ENCODE data around the gene SLC35E4.
"Not testable (repeated sequence)": the region's sequence is repeated elsewhere in the genome, so short reads cannot be mapped to it uniquely, and the experiment has no call there.

SLC35E4 gene, protein sequence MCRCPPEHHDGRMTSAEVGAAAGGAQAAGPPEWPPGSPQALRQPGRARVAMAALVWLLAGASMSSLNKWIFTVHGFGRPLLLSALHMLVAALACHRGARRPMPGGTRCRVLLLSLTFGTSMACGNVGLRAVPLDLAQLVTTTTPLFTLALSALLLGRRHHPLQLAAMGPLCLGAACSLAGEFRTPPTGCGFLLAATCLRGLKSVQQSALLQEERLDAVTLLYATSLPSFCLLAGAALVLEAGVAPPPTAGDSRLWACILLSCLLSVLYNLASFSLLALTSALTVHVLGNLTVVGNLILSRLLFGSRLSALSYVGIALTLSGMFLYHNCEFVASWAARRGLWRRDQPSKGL

DNA sequence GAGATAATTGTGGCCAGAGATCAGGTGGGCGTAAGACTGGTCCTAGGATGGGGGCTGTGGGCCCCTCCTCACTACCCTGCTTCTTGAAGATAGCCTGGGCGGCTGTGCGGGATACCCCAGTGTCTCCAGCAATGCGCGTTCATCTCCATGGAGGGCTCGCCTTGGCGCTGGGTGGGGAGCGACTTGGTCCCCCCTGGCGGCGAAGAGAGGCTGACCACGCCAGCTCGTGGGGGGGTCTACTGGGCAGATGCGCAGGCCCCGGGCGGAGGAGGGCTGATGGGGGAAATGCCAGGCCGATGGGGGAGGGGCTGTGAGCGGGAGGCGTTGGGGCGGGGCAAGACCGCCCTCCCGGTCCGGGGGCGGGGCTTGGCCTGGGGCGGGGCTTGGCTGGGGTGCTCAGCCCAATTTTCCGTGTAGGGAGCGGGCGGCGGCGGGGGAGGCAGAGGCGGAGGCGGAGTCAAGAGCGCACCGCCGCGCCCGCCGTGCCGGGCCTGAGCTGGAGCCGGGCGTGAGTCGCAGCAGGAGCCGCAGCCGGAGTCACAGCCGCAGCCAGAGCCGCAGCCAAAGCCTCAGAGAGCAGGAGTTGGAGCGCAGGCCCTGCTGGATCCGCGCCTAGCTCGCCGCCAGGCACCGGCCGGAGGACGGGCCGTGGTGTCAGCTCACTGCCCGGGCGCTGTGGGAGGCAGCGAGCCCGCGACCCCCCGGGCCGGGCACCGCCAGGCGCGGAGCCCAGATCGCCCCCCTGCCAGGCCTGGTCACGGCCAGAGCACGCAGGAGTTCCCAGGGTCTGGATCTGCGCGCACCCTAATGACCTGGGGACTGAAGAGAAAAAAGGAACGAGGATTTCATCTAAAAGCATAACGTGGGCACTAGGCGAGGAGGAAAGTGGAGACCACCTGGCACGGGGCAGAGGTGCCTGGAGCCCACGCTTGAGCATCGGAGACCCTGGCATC is at the start of gene SLC35E4:
SLC35E4 (plus strand) TSS at position 509 of the 953 bp plus-strand sequence. CDS start 670 bp downstream, outside the sequence.
- DNase-seq, result peak; percentile 99

DNA sequence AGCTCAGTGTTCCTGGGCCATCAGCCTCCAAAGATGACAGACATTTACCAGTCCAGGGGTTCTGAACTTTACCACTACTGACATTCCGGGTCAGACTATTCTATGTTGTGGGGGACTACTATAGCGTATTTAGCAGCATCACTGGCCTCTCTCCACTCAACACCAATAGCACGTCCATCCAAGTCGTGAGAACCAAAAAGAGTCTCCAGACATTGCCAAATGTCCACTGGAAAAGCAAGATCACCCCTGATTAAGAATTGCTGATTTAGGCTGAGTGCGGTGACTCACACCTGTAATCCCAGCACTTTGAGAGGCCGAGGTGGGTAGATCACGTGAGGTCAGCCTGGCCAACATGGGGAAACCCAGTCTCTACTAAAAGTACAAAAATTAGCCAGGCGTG is 49.2 kb upstream of the SLC35E4 start:
- DNase-seq, result no peak

DNA sequence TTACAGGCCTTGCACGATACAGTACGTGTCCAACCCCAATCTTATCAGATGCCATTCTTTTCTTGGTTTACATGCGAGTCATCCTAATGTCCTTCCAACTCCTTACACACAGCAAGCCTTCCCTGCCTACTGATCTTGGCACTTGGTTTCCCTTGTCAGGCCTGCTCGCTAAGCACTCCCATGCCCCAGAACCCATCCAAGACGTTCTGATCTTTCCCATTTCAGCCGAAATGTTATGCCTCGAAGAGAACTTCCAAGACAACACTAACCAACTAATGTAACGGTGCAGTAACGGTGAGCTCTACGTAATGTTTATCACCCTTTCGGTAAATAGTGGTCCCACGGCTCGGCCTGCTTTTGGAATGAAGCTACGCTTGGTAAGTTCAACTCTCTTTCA is 44.4 kb upstream of the SLC35E4 start:
- no peak for DNase-seq

DNA sequence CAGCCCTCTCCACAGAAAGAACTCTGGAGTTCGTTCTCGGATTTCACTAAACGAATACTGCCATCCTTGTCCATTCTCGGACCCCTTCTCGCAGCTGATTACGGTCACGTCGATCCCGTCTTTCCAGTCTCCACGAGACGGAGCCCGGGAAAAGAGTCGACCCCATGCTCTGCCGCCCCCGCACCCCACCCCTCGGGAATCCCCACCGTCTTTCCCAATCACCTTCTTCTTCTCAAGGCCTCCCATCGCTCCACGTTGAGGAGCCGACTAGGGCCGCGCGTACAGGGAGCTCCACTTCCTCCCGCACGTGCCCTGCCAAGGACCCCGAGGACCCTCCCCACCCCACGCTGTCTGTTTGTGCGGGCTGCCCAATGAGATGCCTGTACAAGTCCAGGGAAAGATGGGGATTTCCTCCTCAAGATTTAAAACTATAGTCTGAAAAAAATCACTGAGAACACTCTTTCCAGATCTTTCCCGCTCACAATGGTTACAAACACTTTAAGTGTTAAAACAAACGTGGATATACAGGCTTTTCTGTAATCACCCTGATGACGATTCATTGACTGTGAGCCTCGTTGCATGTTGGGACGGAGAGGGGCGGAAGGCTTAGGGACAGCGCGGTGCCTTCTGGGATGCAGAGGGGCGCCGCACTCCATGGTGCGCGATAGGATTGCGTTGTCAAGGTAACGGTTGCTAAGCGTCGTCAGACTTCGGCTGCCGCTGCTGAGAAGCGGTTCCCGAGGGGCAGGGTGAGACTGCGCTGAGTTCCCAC is 43.8 kb upstream of the SLC35E4 start, which contains the start of gene PES1:
PES1 (minus strand) TSS at position 323 of the 772 bp plus-strand sequence; CDS start at position 246, 77 bp downstream.
- DNase-seq, result peak; percentile 92

DNA sequence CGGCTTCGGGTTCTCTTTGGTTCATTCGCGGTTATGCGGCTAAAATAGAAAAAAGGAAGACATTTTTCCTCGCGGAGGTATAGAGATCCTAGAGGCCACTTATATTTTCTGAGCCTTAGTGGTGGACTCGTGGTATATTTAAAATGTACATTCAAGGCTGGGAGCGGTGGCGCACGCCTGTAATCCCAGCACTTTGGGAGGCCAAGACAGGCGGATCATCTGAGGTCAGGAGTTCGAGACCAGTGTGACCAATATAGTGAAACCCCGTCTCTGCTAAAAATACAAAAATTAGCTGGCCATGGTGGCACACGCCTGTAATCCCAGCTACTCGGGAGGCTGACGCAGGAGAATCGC is 43.2 kb upstream of the SLC35E4 start:
- not testable (repeated sequence) for DNase-seq

DNA sequence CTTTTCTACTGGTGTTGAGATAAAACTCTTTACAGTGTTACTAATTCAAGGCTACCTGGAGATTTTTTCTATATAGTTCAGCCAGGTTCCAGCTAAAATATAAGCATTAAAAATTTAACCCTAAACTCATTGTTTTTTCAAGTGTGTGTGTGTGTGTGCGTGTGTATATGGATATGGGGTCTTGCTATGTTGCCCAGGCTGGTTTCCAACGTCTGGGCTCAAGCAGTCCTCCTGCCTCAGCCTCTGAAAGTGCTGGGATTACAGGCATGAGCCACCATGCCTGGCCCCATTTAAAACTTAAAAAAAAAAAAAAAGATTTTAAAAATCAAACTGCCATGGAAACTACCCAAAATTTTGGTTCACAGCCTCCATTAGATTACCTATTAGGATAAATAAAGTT is 39.4 kb upstream of the SLC35E4 start:
- DNase-seq, result no peak

DNA sequence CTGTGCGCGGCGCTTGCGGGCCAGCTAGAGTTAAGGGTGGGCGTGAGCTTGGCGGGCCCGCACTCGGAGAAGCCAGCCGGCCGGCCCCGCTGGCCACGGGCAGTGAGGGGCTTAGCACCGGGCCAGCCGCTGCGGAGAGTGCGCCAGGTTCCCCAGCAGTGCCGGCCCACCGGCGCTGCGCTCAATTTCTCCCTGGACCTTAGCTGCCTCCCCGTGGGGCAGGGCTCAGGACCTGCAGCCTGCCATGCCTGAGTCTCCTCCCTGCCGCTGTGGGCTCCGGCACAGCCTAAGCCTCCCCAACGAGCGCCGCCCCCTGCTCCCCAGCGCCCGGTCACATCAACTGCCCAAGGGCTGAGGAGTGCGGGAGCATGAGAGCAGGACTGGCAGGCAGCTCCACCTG is 38.7 kb upstream of the SLC35E4 start:
- DNase-seq, result no peak

DNA sequence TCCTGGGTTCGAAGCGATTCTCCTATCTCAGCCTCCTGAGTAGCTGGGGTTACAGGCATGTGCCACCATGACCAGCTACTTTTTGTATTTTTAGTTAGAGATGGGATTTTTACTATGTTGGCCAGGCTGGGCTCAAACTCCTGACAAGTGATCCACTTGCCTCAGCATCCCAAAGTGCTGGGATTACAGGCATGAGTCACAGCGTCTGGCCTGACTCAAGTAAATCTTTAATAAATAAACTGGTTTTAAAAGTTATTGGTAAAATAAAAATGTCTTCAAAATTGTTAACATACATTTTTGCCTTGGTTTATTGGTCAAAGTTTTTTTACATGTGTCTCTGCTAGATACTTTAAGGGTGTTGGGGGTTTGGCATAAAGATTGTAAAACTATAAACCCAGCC is 36.6 kb upstream of the SLC35E4 start:
- DNase-seq, result no peak

DNA sequence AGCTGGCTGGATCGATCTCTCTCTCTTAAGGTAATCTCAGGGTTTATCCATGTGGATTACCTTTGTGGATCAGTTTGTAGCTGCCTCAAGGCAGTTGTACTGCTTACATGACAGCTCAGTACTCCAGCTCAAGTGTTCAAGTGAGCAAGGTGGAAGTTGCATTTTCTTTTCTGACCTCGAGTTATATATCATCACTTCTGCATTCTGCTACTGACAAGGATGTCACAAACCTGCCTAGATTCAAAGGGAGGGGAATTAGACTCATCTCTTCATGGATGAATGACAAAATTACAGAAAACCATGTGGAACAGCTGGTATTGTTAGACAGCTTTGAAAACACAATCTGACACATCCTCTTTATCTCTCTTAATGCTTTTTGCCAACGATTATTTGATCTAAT is 34.7 kb upstream of the SLC35E4 start:
- DNase-seq, result no peak

DNA sequence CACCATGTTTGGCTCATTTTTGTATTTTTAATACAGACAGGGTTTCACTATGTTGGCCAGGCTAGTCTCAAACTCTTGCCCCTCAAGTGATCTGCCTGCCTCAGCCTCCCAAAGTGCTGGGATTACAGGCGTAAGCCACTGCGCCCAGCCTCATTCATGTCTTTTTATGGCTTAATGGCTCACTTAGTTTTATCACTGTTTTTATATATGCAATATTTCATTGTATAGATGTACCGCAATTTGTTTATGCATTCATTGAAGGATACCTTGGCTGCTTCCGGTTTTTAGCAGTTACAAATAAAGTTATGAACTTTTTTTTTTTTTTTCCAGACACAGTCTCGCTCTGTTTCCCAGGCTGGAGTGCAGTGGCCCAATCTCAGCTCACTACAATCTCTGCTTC is 34.1 kb upstream of the SLC35E4 start:
- DNase-seq, result no peak

DNA sequence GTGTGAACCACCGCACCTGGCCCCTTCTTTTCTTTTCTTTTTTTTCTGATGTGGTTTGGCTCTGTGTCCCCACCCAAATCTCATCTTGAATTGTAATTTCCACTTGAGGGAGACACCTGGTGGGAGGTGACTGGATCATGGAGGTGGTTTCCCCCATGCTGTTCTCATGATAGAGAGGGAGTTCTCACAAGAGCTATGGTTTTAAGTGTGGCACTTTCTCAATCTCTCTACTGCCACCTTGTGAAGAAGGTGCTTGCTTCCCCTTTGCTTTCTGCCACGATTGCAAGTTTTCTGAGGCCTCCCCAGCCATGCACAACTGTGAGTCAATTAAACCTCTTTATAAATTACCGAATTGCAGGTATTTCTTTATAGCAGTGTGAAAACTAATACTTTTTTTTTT is 33.5 kb upstream of the SLC35E4 start:
- DNase-seq, result no peak

DNA sequence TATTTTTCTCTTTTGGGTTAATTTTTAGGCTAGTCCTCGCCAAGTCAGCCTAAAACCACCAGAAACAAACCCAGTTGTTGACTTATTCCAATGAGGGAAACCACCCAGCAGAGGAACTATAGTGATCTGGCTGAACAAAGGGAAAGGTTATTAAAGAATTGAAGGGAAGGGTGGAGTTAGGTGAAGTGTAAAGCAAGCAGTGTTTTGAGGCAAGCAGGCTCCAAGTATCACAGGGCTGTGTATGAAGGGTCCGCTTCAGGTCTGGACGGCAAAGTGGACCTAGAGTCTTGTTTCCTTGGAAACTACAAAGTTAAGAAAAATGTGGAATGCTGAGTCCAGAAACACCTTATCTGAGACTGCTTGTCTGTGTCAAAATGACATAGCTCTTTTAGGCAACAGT is 31.8 kb upstream of the SLC35E4 start:
- DNase-seq, result no peak

DNA sequence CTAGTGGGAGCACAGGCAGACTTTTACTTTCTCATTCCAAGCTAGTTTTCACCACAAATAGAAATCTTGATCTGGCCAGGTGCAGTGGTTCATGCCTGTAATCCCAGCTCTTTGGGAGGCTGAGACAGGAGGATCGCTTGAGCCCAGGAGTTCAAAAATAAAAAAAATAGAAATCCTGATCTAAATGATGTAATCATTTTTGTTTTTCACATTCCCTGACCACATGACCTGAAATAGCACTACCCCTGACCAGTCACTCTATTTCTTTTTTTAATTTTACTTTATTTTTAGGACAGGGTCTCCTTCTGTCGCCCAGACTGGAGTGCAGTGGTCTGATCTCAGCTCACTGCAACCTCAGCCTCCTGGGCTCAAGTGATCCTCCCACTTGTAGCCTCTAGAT is 30.9 kb upstream of the SLC35E4 start:
- DNase-seq, result no peak

DNA sequence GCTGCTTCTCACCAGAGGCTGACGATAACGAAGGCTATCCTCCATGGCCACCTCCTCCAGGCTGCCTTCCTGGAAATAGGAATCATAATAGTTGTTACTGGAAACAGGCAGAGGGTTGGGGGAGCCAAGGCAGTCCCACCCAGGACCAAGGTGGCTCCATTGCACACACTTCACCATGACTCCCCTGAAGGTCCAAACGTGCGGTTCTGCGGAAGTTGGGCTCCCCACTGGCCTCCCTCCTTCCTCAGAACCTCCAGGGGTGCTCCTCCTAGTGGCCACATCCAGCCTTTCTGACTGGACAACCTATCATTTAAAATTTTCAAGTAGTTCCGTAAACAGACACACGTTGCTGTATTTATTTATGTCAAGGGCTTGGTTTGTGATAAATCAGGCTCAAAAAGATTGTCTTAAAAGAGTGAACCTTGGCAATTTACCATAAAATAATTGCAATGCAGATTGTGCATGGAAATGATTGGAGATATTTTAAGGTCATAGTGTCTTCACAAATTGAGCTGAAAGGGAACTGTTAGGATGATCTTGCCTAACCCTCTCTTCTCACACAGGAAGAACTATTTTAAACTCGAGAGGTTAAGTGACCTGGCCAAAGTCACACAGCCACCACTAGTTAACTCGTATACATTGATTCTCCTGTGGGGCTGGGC is 30.0 kb upstream of the SLC35E4 start:
- DNase-seq, result peak; percentile 64

DNA sequence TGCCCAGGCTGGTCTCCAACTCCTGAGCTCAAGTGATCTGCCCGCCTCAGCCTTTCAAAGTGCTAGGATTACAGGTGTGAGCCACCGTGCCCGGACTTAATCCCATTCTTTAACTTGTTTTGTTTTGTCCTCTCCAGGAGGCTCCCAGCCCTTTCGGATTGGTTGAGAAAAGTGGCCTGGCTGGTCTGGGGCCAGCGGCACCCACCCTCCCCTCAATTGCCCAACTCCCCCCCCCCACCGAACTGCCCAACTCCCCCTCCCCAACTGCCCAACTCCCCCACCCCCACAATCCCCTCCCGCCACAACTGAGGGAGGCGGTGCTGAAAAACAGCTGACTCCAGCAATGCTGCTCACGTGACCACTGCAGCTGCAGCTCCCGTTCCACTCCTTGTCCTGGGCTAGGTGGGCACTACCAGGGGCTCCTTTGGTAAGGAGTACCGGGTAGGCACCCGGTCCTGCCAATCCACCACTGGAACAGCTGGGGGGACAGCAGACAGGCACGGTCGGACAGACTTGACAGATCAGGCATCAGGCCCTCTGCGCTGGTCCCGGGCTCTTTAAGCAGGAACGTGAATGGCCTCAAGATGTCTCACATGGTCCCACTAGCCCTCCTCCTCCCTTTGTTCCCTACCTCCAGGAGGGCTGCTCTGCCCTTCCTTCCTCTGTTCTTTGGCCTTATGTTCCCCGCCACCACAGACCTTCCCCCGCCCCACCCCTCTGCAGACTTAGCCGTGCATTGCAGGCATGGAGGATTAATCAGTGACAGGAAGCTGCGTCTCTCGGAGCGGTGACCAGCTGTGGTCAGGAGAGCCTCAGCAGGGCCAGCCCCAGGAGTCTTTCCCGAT is 28.9 kb upstream of the SLC35E4 start, which contains the start of gene TCN2:
TCN2 (plus strand) TSS at position 720 of the 845 bp plus-strand sequence. CDS start 158 bp downstream, outside the sequence.
- DNase-seq, result peak; percentile 70

DNA sequence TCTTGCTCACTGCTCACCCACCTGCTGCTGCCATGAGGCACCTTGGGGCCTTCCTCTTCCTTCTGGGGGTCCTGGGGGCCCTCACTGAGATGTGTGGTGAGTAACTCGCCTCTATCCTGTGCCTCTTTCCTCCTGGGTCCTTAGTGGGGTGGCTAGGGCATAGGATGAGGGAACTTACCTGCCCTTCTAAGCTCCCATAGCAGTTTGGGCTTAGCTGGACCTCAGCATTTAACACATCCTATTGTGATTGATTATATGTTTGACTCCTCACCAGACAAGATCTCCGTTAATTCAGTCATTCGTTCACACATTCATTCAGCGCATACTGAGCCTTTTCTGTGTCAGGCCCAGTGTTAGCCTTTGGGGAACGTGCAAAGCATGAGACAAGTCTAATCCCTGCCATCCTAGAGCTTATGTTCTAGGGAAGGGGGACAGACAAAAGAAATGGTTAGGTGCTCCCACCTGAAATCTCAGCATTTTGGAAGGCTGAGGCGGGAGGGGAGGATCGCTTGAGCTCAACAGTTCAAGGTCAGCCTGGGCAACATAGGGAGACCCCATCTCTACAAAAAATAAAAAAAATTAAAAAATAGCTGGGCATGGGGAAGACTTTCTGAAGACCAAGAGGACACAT is 28.2 kb upstream of the SLC35E4 start:
- DNase-seq, result no peak

DNA sequence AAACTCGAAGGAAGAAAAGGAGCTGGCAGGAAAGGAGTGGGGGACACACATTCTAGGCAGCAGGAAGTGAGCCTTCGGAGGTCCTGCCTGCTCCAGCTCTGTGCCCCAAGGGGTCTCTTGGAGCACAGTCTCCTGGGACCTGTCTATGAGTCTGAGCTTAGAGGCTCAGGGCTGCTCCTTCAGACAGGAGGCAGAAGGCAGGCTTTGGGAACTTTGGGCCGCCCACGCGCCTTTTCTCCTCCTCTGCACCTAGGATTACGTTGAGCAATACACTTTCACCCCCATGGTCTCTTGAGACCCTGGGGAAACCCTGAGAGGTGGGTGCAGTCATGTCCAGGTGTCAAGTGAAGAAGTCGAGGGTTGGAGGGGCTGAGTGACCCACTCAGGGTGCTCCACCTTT is 27.6 kb upstream of the SLC35E4 start:
- no peak for DNase-seq

DNA sequence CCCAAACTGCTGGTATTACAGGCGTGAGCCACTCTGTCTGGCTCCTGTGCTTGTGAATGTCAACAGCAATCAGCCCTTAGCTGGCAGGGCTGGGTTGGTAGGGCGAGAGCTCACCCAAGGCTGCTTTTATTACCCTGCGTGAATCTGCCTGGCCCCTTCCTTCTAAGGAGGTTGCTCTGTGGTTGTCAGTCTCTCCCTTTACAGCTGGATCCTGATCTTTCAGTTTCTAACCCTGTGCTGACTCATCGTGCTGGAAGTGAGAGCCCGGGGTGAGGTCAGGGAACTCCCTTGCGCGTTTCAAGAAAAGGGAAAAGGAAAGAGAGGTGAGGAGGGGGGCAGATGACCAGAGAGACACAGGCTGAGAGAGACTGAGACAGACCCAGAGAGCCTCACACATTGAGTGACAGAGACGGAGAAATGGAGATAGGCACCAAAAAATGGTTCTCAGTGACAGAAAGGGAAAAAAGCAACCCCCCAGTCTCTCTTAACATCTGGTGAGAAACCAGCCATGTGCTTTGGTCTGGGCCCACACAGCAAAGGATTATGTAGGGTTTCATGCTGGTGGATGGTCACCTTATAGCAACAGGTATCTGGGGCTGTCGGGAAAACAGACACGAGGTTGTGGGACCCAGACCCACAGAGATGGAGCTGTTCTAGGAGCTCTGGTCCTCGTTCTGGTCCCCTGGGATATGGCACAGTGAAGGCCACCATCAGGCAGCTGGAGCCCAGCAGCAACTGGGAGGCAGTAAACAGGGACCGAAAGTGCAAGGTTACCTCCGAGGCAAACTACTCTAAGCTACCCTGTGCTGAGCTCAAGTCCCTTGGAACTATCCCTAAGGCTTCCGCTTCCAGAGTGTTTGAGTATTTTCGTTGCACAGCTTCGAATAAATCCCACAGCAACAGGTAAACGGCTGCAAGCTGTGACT is 26.1 kb upstream of the SLC35E4 start:
- no peak for DNase-seq

DNA sequence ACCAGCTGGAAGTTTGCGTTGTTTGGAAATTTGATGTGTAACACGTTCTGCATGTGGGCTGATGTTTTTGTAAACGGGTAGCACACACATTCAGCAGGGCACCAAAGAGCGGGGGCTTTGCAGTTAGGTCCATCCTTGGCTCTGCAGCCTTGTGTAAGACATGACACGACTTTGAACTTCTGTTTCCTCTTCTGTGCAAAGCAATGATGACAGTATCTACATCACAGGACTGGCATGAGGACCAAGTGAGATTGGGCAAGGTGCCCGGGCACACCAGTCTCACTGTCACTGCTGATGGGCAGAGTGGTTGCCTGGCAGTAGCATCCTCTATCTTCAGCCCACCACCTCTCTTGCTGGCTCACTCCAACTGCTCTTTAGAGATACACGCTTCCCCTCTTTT is 25.3 kb upstream of the SLC35E4 start:
- no peak for DNase-seq

DNA sequence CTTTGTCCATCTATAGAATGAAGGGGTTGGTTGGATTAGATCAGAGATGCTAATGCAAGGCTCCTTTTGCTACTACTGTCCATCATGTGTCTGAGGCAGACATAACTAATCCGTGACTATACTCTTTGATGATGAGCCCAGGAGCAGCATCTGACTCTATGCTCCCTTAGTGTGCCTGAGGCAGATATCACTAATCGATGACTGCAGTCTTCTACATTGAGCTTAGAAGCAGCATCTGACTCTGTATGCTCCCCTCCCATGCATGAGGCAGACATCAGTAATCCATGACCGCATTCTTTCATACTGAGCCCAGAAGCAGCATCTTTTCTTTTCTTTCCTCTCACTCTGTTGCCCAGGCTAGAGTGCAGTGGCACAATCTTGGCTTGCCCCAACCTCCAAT is 24.4 kb upstream of the SLC35E4 start:
- no peak for DNase-seq
